Right renal pelvis (tissue), 4 donors: ENCODE measurements around the gene SCAPER. TPM values are rescaled to one million over a fixed set of nuclear protein-coding genes. Genes with fewer than 3 reads are reported as not detected.

Experiments
- DNase-seq, 4 donors: peaks; one replicate each; pipeline ENCODE4 v3.0.0-alpha.2; 2013; ENCODE audit warnings: low read depth in 4 of 4, low spot score in 3 of 4, missing footprints in 1 of 4
- polyA plus RNA-seq, 4 donors: library from polyadenylated mRNA; unstranded; fragments of 120-200 nt; gene quantifications; one replicate each; pipeline ENCODE4 v1.2.1, GENCODE V29; 2013; ENCODE audit not compliant: insufficient read length in 4 of 4

Gene SCAPER
- polyA plus RNA-seq, 4 donors = 24.9 to 30.0 (median 28.0) TPM

GRCh38 chr15:76343313-76343996 lies 561.7 kb downstream of the SCAPER start:
- no peak for DNase-seq

GRCh38 chr15:76342382-76343201 lies 562.5 kb downstream of the SCAPER start:
- DNase-seq = no peak

- no peak for DNase-seq
Measured at GRCh38 chr15:76342058-76342381, 563.1 kb downstream of the SCAPER start.

GRCh38 chr15:76341366-76342057 lies 563.6 kb downstream of the SCAPER start:
- no peak for DNase-seq

GRCh38 chr15:76340803-76341365 lies 564.3 kb downstream of the SCAPER start:
- DNase-seq = no peak

- no peak for DNase-seq
Measured at GRCh38 chr15:76340198-76340802, 564.8 kb downstream of the SCAPER start.

- no peak for DNase-seq
Measured at GRCh38 chr15:76339305-76340197, 565.6 kb downstream of the SCAPER start.

- no peak for DNase-seq
Measured at GRCh38 chr15:76338486-76339304, 566.4 kb downstream of the SCAPER start.

GRCh38 chr15:76337696-76338485 lies 567.2 kb downstream of the SCAPER start:
- no peak for DNase-seq

GRCh38 chr15:76337059-76337695 lies 568.0 kb downstream of the SCAPER start:
- no peak for DNase-seq

- no peak for DNase-seq
Measured at GRCh38 chr15:76336254-76337058, 568.7 kb downstream of the SCAPER start, which contains the start of gene ISL2. TSS of gene ISL2 (plus strand) at chr15:76336773. CDS start at chr15:76336884, 111 bp downstream.

- DNase-seq = no peak
Measured at GRCh38 chr15:76335307-76336253, 569.6 kb downstream of the SCAPER start.

- no peak for DNase-seq
Measured at GRCh38 chr15:76334438-76335306, 570.5 kb downstream of the SCAPER start.

GRCh38 chr15:76333720-76334437 lies 571.3 kb downstream of the SCAPER start:
- no peak for DNase-seq
